Measurements from ENCODE around the gene POLR3C.

GRCh38 chr1:145891143-145891542 is 67.1 kb downstream of the POLR3C start:
- TF ChIP-seq CTCF (conservative IDR thresholded peaks at IDR 0.05; ENCODE audit: low read depth in 2 of 2) (no peak), POLR2AphosphoS5 (IDR thresholded peaks at IDR 0.05; ENCODE audit: low read depth) (no peak)

Data from GM23338 (cell line).